NCI-H2029 treated with DMSO at 0.1 percent for 48 hours (cell line): Measurements from ENCODE around the gene USP6.
"Not testable (repeated sequence)": the region's sequence is repeated elsewhere in the genome, so short reads cannot be mapped to it uniquely, and the experiment has no call there.

ENCODE experiments used
- DNase-seq: peaks from one replicate; lab custom pipeline; 2025; lab: John Stamatoyannopoulos, UW

Gene USP6

DNA sequence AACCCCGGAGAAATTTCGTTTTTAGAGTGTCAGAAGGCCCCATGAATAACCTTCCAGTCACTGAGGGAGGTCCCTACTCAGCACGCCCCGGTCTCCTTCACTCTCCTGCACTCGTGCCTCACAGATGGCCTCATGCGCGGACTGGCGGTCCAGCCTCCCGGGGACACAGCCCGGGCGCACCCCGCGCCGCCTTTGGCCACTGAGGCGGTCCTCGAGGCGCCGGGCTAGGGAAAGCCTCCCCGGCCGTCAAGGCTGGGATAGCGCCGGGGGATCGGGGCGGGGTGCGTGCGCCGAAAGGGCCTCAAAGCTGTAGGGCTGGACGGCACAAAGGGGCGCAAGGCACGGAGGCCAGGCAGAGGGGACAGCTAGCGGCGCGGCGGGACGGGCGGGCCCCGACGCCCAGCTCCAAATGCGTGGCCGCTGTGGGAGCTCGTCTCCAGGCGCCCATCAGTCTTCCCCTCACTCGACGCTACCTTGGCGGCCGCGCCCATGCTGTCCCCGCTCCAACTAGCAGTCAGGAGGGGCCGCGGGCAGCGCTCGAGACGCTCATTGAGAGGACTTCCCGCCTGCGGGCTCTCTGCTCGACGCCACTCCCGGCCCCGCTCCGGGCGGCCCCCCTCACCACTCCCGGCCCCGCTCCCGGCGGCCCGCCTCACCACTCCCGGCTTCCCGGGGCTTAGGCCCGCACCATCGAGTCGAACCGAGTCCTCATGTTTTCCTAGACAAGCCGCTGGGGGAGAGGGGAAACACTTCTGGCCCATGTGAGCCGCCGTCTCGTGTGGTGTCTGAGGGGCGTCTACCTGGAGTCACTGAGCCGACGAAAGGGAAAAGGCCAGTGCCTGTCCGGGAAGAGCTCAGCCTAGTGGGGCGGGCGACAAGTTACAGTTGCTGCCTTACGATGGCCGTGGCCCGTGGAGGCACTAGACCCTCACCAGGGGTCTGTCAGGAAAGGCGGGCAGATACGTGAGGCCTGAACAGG, at the start of gene USP6:
USP6 (plus strand) TSS at position 360 of the 979 bp plus-strand sequence. CDS start 14,336 bp downstream, outside the sequence.
- no peak for DNase-seq

- DNase-seq = no peak
These were observed 47.6 kb upstream of the USP6 start for GRCh38 chr17:5068236-5068635.

DNA sequence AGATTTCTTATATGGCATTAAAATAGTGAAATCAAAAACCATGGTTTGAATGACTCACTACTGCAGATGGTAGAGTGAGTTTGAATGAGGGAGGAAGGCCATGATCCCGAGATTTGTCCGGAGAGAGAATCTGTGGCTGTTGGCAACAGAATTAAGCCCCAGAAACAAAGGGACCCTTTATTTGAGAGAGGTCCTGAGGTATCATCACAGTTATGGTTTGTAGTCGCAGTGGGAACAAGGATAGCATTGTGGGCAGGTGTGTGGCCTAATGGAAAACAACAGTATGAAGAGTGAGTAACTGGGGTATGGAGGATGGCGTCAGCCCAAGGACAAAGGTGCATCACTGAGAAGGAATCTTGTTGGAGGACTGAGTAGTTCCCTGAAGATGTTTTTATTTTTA, 46.1 kb upstream of the USP6 start:
- DNase-seq = no peak

DNA sequence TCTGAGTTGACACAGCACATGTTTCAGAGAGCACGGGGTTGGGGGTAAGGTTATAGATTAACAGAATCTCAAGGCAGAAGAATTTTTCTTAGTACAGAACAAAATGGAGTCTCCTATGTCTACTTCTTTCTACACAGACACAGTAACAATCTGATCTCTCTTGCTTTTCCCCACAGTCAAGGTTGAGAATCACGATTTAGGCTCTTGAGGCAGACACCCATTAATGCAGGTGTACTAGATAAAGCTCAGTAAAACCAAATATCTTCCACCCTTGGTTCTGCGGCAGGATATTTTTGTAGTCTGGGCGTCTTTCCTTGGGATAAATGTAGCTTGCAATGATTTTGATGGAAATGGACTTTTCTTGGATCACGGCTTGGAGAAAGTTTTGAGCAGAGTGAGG, 40.4 kb upstream of the USP6 start:
- not testable (repeated sequence) for DNase-seq

- not testable (repeated sequence) for DNase-seq
These were observed 38.6 kb upstream of the USP6 start for GRCh38 chr17:5077275-5077674.

- no peak for DNase-seq
These were observed 38.1 kb upstream of the USP6 start for GRCh38 chr17:5077781-5078105.

GRCh38 chr17:5078106-5079028, 37.5 kb upstream of the USP6 start, which contains the start of gene ZFP3:
Gene ZFP3 (plus strand): TSS chr17:5078467. CDS start chr17:5091505, 13,038 bp downstream.
- DNase-seq = peak; percentile 39

- DNase-seq = no peak
These were observed 35.2 kb upstream of the USP6 start for GRCh38 chr17:5080591-5080990.

- DNase-seq = no peak
These were observed 23.4 kb upstream of the USP6 start for GRCh38 chr17:5092218-5093010.

DNA sequence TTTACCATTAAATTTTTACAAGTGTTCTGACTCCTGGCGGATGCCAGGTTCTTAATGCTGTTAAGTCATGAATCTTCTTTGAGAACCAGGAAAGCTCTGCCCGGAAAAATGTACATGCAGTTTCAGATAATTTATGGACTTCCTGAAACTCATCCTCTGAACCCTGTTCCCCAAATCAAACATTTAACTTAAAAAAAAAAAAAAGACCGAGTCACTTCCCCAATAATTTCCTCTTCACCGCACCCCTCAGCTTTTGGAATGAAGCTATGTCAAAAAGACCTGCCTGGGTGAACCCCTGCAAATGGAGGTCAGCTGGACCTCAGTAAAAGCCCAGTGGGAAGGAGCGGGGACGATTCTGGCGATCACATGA, 19.1 kb upstream of the USP6 start:
- DNase-seq = no peak

DNA sequence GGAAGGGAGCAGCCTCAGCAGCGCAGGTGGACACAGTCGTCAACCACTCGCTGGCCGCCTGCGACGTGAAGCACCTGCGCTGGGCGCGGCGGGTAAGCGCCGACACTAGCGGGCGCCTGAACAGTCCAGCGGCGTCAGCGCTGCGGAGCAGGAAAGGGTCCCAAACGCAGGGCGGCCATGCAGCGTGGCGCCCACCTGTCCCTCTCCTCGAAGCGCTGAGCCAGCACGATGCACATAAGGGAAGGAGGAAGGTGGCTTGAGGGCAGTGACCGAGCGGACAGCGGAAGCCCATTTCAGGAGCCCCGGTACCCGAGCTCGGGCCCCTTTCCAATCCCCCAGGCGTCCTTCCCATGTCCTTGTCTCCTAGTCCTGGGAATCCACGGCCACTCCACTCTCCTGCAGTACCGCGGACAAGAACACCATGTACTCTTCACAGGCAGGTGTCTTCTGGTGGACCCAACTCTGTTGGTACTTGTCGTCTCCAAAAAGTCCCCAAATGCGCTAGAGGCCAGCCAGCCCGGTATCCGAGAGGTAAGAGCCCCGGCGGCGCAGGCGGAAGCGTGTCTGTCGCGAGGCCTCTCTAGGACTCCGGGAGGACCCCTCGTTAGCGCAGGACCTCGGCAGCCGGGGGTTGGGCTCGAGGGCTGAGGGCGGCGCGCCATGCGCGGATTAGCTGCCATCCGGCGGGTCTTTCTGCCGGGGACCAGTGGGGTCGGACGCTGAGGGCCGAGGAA, 18.6 kb upstream of the USP6 start:
- peak; percentile 33 for DNase-seq

DNA sequence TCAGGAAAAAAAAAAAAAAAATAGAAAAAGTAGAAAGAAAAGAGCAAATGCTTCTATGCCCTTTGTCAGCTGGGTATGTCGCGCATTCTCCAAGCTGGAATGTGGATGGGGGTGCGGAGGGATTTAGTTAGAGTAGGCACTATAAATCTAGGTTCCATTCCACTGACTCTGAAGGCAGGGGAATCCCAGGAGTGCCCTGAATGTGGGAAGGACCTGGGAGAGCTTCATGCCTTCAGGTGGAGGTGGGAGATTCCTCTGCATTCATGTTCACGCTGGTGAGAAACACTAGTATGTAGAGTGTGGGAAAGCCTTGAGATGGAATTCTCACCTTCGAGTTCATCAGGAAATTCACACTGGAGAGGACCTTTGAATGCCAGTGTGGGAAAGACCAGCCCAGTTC, 16.6 kb upstream of the USP6 start:
- DNase-seq = no peak

DNA sequence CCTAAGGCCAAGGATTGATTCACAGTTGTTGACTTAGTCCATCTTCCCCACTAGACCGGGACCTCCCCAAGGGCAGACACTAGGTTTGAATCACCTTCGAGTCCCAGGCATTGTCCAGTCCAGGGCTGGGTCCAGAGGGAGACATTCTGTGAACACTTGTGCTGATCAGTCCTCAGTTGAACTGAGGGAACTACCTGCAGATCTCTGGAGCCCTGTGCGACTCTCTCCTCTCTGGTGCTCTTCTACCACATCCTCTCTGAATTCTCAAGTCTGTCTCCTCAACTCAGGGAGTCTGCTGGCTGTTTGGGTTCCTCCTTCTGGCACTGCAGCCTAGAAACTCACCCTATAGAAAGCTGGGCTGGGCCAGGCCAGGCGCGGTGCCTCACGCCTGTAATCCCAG, 15.0 kb upstream of the USP6 start:
- no peak for DNase-seq

- DNase-seq = no peak
These were observed 5.0 kb upstream of the USP6 start for GRCh38 chr17:5110816-5111215.

- DNase-seq = peak; percentile 48
These were observed 4.2 kb upstream of the USP6 start, which contains the start of gene ZNF232 for GRCh38 chr17:5111402-5112204. Gene ZNF232 (minus strand): TSS chr17:5111878. CDS start chr17:5111822, 56 bp downstream.

GRCh38 chr17:5118219-5118618, 2.4 kb downstream of the USP6 start:
- DNase-seq = no peak

DNA sequence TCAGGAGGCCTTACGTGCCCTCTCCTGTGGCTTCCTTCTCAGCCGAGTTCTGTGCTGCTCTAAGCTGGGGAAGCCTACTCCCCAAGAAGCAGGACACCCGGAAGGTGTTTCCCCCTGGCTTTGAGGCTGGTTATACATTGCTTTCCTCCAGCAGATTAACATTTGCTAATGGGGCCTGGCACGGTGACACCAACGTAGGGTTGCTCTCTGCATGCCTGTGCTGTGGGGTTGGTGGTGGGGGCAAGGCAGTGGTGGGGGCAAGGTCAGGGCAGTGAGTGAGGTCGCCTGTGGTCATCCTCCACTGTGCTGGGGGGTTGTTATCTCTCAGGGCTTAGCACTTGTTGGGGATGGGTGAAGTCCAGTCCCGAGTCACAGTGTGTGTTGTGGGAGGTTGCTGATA, 4.2 kb downstream of the USP6 start:
- DNase-seq = no peak

DNA sequence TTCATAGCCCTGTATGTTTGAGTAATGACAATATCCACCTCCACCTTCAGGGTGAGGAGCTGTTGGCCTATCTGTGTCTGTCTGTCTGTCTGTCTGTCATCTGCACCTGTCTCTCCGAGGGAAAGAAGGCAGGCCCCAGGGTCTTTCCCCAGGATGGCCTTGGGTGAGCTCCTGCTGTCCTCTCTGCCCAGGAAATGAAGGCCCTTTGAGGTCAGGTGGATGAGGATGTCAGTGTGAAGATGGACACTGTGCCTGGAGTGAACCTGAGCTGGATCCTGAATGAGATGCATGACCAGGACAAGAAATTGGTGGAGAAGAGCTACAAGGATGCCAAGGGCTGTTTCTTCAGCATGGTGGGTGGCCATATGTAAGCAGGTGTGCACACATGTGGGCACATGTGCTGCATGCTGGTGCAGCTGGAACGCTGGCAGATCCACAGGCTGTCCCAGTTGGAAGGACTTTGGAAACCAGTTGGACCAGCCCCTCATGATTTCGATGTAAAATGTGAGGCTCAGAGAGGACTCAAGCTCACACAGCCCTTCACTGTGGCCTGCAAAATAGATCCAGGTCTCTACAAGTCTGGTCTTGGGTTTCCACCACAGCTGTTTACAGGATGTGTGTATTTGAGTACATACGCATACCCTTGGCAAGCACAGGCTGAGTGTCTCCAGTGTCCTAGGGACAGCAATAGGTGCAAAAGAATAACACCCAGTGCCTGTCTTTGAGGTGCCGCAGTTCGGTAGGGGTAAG, 4.8 kb downstream of the USP6 start:
- DNase-seq = not testable (repeated sequence)

DNA sequence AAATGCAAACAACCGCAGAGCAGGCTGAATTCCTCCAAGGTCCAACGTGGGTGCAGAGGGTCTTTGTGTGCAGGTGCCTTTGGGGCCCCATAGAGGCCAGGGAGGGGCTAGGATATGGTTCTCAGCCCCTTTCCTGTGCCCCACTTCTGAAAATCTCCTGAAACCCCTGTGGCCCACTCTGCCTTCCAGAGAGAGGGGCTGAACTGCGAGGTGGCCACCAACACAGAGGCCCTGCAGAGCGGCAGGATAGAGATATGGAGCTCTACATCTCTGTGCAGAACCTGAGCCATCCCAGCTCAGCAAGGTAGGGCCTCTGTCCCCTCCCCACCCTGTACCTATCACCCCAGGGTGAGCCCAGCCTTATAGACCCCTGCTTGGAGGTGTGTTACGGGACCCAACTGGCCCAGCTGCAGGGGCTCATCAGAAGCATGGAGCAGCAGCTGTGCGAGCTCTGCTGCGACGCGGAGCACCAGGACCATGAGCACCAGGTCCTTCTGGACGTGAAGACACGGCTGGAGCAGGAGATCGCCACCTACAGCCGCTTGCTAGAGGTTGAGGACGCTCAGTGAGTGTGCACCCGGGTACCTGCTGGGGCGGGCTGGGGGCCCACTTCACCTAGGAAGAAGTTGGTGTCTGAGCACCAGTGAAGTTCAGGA, 5.5 kb downstream of the USP6 start:
- DNase-seq = no peak
